ENCODE data around the gene ADCY2. TPM values are rescaled to one million over a fixed set of nuclear protein-coding genes. Genes with fewer than 3 reads are reported as not detected.

ADCY2 gene
- total and polyA plus RNA-seq, 8 donors = 0.29 to 7.5 (median 1.1) TPM

- H3K27ac ChIP-seq = peak overlapping the region in 2 of 5 donors; percentile 52 to 76
- H3K9me3 ChIP-seq = no peaks in the 10 kb centered on the region
- peaks cover 0 to 50% (median 16%) of the 10 kb centered on the region in 3 donors for H3K27me3 ChIP-seq
- no peak overlapping the region for H3K4me3 ChIP-seq
- intact Hi-C loops (cut with DNase I; ENCODE audit: low total_unique reads) = no loop called here
- TF ChIP-seq POLR2AphosphoS5 (IDR thresholded peaks at IDR 0.05) (no peak), POLR2A (IDR thresholded peaks at IDR 0.05) (no peak), EP300 (IDR thresholded peaks at IDR 0.05) (no peak), CTCF (IDR thresholded peaks at IDR 0.05) (no peak)
- DNase-seq = no peak
- 83 to 92% (median 89%) methylated on average over 12 to 14 of the region's 14 CpGs for WGBS, 5 donors
- peaks cover 7 to 40% (median 33%) of the 10 kb centered on the region in 4 donors for H3K4me1 ChIP-seq
- H3K36me3 ChIP-seq = no peaks in the 10 kb centered on the region
These were observed 1.8 kb upstream of the ADCY2 start for GRCh38 chr5:7393921-7394799.

- H3K4me1 ChIP-seq = peaks cover 7 to 40% (median 33%) of the 10 kb centered on the region in 4 donors
- H3K27ac ChIP-seq = peak overlapping the region in 3 of 5 donors; percentile 44 to 76 (median 52)
- 52 to 68% (median 61%) methylated on average over 25 to 45 of the region's 45 CpGs for WGBS, 5 donors
- no peaks in the 10 kb centered on the region for H3K9me3 ChIP-seq
- H3K27me3 ChIP-seq = peaks cover 0 to 50% (median 16%) of the 10 kb centered on the region in 3 donors
- intact Hi-C loops (cut with DNase I; ENCODE audit: low total_unique reads) = no loop called here
- no peak for TF ChIP-seq CTCF (IDR thresholded peaks at IDR 0.05)
- H3K36me3 ChIP-seq = no peaks in the 10 kb centered on the region
- H3K4me3 ChIP-seq = peak overlapping the region; percentile 47 to 52 (median 50)
- DNase-seq = peak in 1 of 2 donors; percentile 60
These were observed 978 bp upstream of the ADCY2 start for GRCh38 chr5:7394889-7395431.

GRCh38 chr5:7395432-7395946 is 449 bp upstream of the ADCY2 start:
- H3K36me3 ChIP-seq = no peaks in the 10 kb centered on the region
- WGBS, 5 donors = 9 to 49% (median 32%) methylated on average over 9 to 31 of the region's 31 CpGs
- intact Hi-C loops (cut with DNase I; ENCODE audit: low total_unique reads) = no loop called here

More at GRCh38 chr5:7395432-7395946, 449 bp upstream of the ADCY2 start:
- no peak for TF ChIP-seq POLR2A (IDR thresholded peaks at IDR 0.05)
- TF ChIP-seq POLR2AphosphoS5 (IDR thresholded peaks at IDR 0.05) = no peak
- TF ChIP-seq EP300 (IDR thresholded peaks at IDR 0.05) = no peak
- TF ChIP-seq CTCF (IDR thresholded peaks at IDR 0.05) = no peak
- peak overlapping the region in 3 of 5 donors; percentile 44 to 76 (median 52) for H3K27ac ChIP-seq
- DNase-seq = peak in 1 of 2 donors; percentile 60
- peaks cover 0 to 50% (median 16%) of the 10 kb centered on the region in 3 donors for H3K27me3 ChIP-seq
- peak overlapping the region; percentile 47 to 52 (median 50) for H3K4me3 ChIP-seq
- H3K4me1 ChIP-seq = peaks cover 7 to 40% (median 33%) of the 10 kb centered on the region in 4 donors
- no peaks in the 10 kb centered on the region for H3K9me3 ChIP-seq

All from stomach (tissue), 9 donors.